ENCODE measurements around the gene WNT5A. TPM values are rescaled to one million over a fixed set of nuclear protein-coding genes. Genes with fewer than 3 reads are reported as not detected.

The WNT5A gene
- total RNA-seq, 1 experiment from 2014 or later = 1.1 TPM

DNA sequence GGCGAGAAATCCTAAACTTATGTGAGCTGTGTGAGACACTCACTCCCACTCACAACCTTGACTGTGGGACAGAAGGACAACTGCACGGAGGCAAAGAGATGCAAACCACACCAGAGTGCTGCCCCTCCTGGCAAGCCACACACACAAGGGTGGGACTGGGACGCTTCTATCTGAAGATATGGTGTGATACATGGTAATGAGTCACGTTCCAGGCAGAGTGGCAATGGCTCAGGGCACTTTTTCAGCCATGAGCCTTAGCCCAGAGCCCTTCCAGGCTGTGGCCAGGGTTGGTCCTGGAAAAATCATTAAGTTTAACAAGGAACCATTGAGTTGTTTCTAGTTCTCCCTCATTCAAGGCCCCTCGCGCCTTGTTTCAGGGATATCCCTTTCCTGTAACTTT is 56.1 kb downstream of the WNT5A start:
- H3K9me3 ChIP-seq (ENCODE audit: control insufficient read depth, low read depth, low read length) = no peaks in the 10 kb centered on the region
- no peak overlapping the region for H2BK120ac ChIP-seq (ENCODE audit: low read depth, low read length, poor library complexity, severe bottlenecking)
- H3K4me2 ChIP-seq (ENCODE audit: insufficient read depth, insufficient read length, low read length) = no peak overlapping the region
- no peaks in the 10 kb centered on the region for H3K4me1 Mint-ChIP-seq
- no peaks in the 10 kb centered on the region for H3K23me2 ChIP-seq (ENCODE audit: insufficient read length, low read depth, low read length, poor library complexity, severe bottlenecking)
- no peak overlapping the region for H4K91ac ChIP-seq (ENCODE audit: insufficient read length, low read depth, low read length)
- no peak overlapping the region for H4K8ac ChIP-seq (replicated peaks; ENCODE audit: insufficient read length, low read depth, low read length)
- H2AK5ac ChIP-seq (ENCODE audit: insufficient read length, low read length) = no peak overlapping the region
- no peak overlapping the region for H2AFZ ChIP-seq (ENCODE audit: low read length)
- TF ChIP-seq, protein P1, sequence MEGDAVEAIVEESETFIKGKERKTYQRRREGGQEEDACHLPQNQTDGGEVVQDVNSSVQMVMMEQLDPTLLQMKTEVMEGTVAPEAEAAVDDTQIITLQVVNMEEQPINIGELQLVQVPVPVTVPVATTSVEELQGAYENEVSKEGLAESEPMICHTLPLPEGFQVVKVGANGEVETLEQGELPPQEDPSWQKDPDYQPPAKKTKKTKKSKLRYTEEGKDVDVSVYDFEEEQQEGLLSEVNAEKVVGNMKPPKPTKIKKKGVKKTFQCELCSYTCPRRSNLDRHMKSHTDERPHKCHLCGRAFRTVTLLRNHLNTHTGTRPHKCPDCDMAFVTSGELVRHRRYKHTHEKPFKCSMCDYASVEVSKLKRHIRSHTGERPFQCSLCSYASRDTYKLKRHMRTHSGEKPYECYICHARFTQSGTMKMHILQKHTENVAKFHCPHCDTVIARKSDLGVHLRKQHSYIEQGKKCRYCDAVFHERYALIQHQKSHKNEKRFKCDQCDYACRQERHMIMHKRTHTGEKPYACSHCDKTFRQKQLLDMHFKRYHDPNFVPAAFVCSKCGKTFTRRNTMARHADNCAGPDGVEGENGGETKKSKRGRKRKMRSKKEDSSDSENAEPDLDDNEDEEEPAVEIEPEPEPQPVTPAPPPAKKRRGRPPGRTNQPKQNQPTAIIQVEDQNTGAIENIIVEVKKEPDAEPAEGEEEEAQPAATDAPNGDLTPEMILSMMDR (conservative IDR thresholded peaks at IDR 0.05) = no peak
- no peaks in the 10 kb centered on the region for H4K20me1 ChIP-seq (ENCODE audit: control insufficient read depth, insufficient read depth, insufficient read length)
- H3K27me3 ChIP-seq (ENCODE audit: insufficient read depth, low read length) = no peaks in the 10 kb centered on the region
- H3K79me2 ChIP-seq (ENCODE audit: insufficient read depth, low read length) = no peaks in the 10 kb centered on the region
- H2BK20ac ChIP-seq (ENCODE audit: low read depth, low read length, poor library complexity, severe bottlenecking) = no peak overlapping the region
- no peak overlapping the region for H4K5ac ChIP-seq (ENCODE audit: insufficient read length, low read depth, low read length)
- H3K27me3 Mint-ChIP-seq (ENCODE audit: low read depth) = peaks cover 10% of the 10 kb centered on the region
- no peak overlapping the region for H3T11ph ChIP-seq (ENCODE audit: low read length)
- H3K79me1 ChIP-seq (ENCODE audit: insufficient read depth, low read depth, low read length, poor library complexity, severe bottlenecking) = no peaks in the 10 kb centered on the region
- no peak overlapping the region for H2BK5ac ChIP-seq (ENCODE audit: insufficient read length, low read length)
- H3K4me3 Mint-ChIP-seq = no peak overlapping the region
- H3K27ac Mint-ChIP-seq = no peak overlapping the region
- H3K4ac ChIP-seq (ENCODE audit: low read depth, low read length) = no peak overlapping the region
- no peak overlapping the region for H2BK15ac ChIP-seq (ENCODE audit: low read depth, low read length)
- no peak overlapping the region for H3K9ac ChIP-seq (ENCODE audit: extremely low read depth, insufficient read length, low read length)
- no peak overlapping the region for H3K14ac ChIP-seq (ENCODE audit: insufficient read depth, low read length)
- H3K18ac ChIP-seq (ENCODE audit: insufficient read length, low read depth, low read length) = no peak overlapping the region
- H3K4me1 ChIP-seq (ENCODE audit: insufficient read depth, low read length) = no peaks in the 10 kb centered on the region
- H3K23ac ChIP-seq (ENCODE audit: insufficient read length, low read depth, low read length) = no peak overlapping the region
- no peak overlapping the region for H2BK12ac ChIP-seq (ENCODE audit: insufficient read length, low read depth, low read length)
- H3K56ac ChIP-seq (ENCODE audit: insufficient read length, low read depth, low read length) = no peak overlapping the region
- no peak overlapping the region for H3K27ac ChIP-seq (ENCODE audit: insufficient read length, low read depth, low read length)
- WGBS (ENCODE audit: extremely low coverage, insufficient read length, low lambda C conversion rate) = no CpG with 5 or more reads among the region's 6 CpGs
- no peak for DNase-seq
- no peaks in the 10 kb centered on the region for H3K36me3 Mint-ChIP-seq (ENCODE audit: insufficient read depth in 1 of 3, low read depth in 3 of 3)
- no peaks in the 10 kb centered on the region for H3K9me3 Mint-ChIP-seq

All from H9 (cell line).